H9 (cell line): ENCODE measurements around the gene MAP4K1. TPM values are rescaled to one million over a fixed set of nuclear protein-coding genes. Genes with fewer than 3 reads are reported as not detected.

Experiments
- DNase-seq: peaks from one replicate; pipeline ENCODE4 v3.0.0-alpha.2; 2017
- H2AFZ ChIP-seq: one replicate; pipeline ENCODE4 v1.6.1; 2013; ENCODE audit warnings: mild to moderate bottlenecking, low read length, control low read depth, moderate library complexity
- H2AK5ac ChIP-seq: 2 replicates; pipeline ENCODE4 v1.6.1; 2013; ENCODE audit warnings: low read length, control low read depth, mixed read lengths; ENCODE audit not compliant: insufficient read length
- H2BK120ac ChIP-seq: one replicate; pipeline ENCODE4 v1.6.1; 2013; ENCODE audit warnings: low read depth, mild to moderate bottlenecking, low read length, control low read depth, inconsistent platforms; ENCODE audit not compliant: poor library complexity, severe bottlenecking
- H2BK12ac ChIP-seq: 2 replicates; pipeline ENCODE4 v1.6.1; 2013; ENCODE audit warnings: low read length, control low read depth, mixed read lengths, low read depth; ENCODE audit not compliant: insufficient read length
- H2BK15ac ChIP-seq: 2 replicates; pipeline ENCODE4 v1.6.1; 2013; ENCODE audit warnings: low read depth, low read length, control low read depth
- H2BK20ac ChIP-seq: one replicate; pipeline ENCODE4 v1.6.1; 2013; ENCODE audit warnings: low read depth, mild to moderate bottlenecking, low read length, control low read depth, inconsistent platforms; ENCODE audit not compliant: poor library complexity, severe bottlenecking
- H2BK5ac ChIP-seq: 2 replicates; pipeline ENCODE4 v1.6.1; 2013; ENCODE audit warnings: low read length, control low read depth, mixed read lengths; ENCODE audit not compliant: insufficient read length
- H3K14ac ChIP-seq: 2 replicates; pipeline ENCODE4 v1.6.1; 2013; ENCODE audit warnings: low read length, control low read depth; ENCODE audit not compliant: insufficient read depth
- H3K18ac ChIP-seq: 2 replicates; pipeline ENCODE4 v1.6.1; 2013; ENCODE audit warnings: low read depth, mild to moderate bottlenecking, mixed read lengths, low read length, control low read depth; ENCODE audit not compliant: insufficient read length
- H3K23ac ChIP-seq: 2 replicates; pipeline ENCODE4 v1.6.1; 2013; ENCODE audit warnings: low read length, control low read depth, mixed read lengths, low read depth; ENCODE audit not compliant: insufficient read length
- H3K23me2 ChIP-seq: 2 replicates; pipeline ENCODE4 v1.6.1; 2013; ENCODE audit warnings: low read depth, mild to moderate bottlenecking, mixed read lengths, low read length, control low read depth; ENCODE audit not compliant: insufficient read length, poor library complexity, severe bottlenecking
- H3K27ac ChIP-seq: 2 replicates; pipeline ENCODE4 v1.5.1; 2013; ENCODE audit warnings: low read length, control low read depth, mixed read lengths, low read depth; ENCODE audit not compliant: insufficient read length
- H3K27me3 ChIP-seq: 2 replicates; pipeline ENCODE4 v1.6.1; 2013; ENCODE audit warnings: low read length, control low read depth, inconsistent platforms; ENCODE audit not compliant: insufficient read depth
- H3K4ac ChIP-seq: 2 replicates; pipeline ENCODE4 v1.6.1; 2013; ENCODE audit warnings: low read depth, mild to moderate bottlenecking, control low read depth, inconsistent platforms, low read length, moderate library complexity
- H3K4me1 ChIP-seq: 2 replicates; pipeline ENCODE4 v1.6.1; 2013; ENCODE audit warnings: low read length, control low read depth, inconsistent platforms; ENCODE audit not compliant: insufficient read depth
- H3K4me2 ChIP-seq: 2 replicates; pipeline ENCODE4 v1.6.1; 2013; ENCODE audit warnings: low read length, control low read depth, mixed read lengths; ENCODE audit not compliant: insufficient read length, insufficient read depth
- H3K56ac ChIP-seq: 2 replicates; pipeline ENCODE4 v1.6.1; 2013; ENCODE audit warnings: low read depth, mild to moderate bottlenecking, mixed read lengths, low read length, control low read depth; ENCODE audit not compliant: insufficient read length
- H3K79me1 ChIP-seq: 2 replicates; pipeline ENCODE4 v1.6.1; 2013; ENCODE audit warnings: low read depth, mild to moderate bottlenecking, moderate library complexity, low read length, control low read depth, inconsistent platforms; ENCODE audit not compliant: insufficient read depth, poor library complexity, severe bottlenecking
- H3K79me2 ChIP-seq: 2 replicates; pipeline ENCODE4 v1.6.1; 2013; ENCODE audit warnings: low read length, control low read depth, inconsistent platforms; ENCODE audit not compliant: insufficient read depth
- H3K9ac ChIP-seq: 2 replicates; pipeline ENCODE4 v1.6.1; 2013; ENCODE audit warnings: low read length, control low read depth, mixed read lengths; ENCODE audit not compliant: insufficient read length; ENCODE audit errors: extremely low read depth
- H3K9me3 ChIP-seq: one replicate; pipeline ENCODE4 v1.6.1; 2013; ENCODE audit warnings: low read depth, low read length, inconsistent platforms; ENCODE audit not compliant: control insufficient read depth
- H3T11ph ChIP-seq: one replicate; pipeline ENCODE4 v1.6.1; 2013; ENCODE audit warnings: mild to moderate bottlenecking, low read length, control low read depth, inconsistent platforms
- H4K20me1 ChIP-seq: one replicate; pipeline ENCODE4 v1.6.1; 2013; ENCODE audit not compliant: control insufficient read depth, insufficient read length, insufficient read depth
- H4K5ac ChIP-seq: 2 replicates; pipeline ENCODE4 v1.6.1; 2013; ENCODE audit warnings: low read depth, mild to moderate bottlenecking, mixed read lengths, low read length, control low read depth; ENCODE audit not compliant: insufficient read length
- H4K8ac ChIP-seq: replicated peaks from 2 replicates; pipeline ENCODE4 v1.6.1; 2013; ENCODE audit warnings: low read length, control low read depth, mixed read lengths, low read depth; ENCODE audit not compliant: insufficient read length
- H4K91ac ChIP-seq: 2 replicates; pipeline ENCODE4 v1.6.1; 2013; ENCODE audit warnings: low read depth, mild to moderate bottlenecking, moderate library complexity, mixed read lengths, low read length, control low read depth; ENCODE audit not compliant: insufficient read length
- H3K27ac Mint-ChIP-seq, 3 experiments: 2 replicates in 2 of 3; 3 replicates in 1 of 3; pipeline ENCODE4 v1.8.0; 2020 to 2021; ENCODE audit warnings: mixed read lengths in 3 of 3, mild to moderate bottlenecking in 1 of 3, moderate library complexity in 1 of 3
- H3K27me3 Mint-ChIP-seq: 2 replicates; pipeline ENCODE4 v1.8.0; 2021; ENCODE audit warnings: low read depth, mild to moderate bottlenecking, moderate library complexity, mixed read lengths
- H3K36me3 Mint-ChIP-seq, 3 experiments: 2 replicates in 2 of 3; 3 replicates in 1 of 3; pipeline ENCODE4 v1.8.0; 2020 to 2021; ENCODE audit warnings: low read depth in 3 of 3, mixed read lengths in 3 of 3; ENCODE audit not compliant: insufficient read depth in 1 of 3
- H3K4me1 Mint-ChIP-seq, 2 experiments: 2 replicates each; pipeline ENCODE4 v1.8.0; 2020; ENCODE audit warnings: mixed read lengths in 2 of 2
- H3K4me3 Mint-ChIP-seq, 2 experiments: 2 replicates in 1 of 2; 3 replicates in 1 of 2; pipeline ENCODE4 v1.8.0; 2020 to 2021; ENCODE audit warnings: mild to moderate bottlenecking in 2 of 2, mixed read lengths in 2 of 2, moderate library complexity in 1 of 2
- H3K9me3 Mint-ChIP-seq, 2 experiments: 2 replicates in 1 of 2; 3 replicates in 1 of 2; pipeline ENCODE4 v1.8.0; 2020; ENCODE audit warnings: mild to moderate bottlenecking in 2 of 2, mixed read lengths in 2 of 2, moderate library complexity in 1 of 2
- WGBS: extraction: QIAGEN DNeasy Blood & Tissue Kit; methylation state at CpG from one replicate; pipeline ENCODE4 v1.1.7; 2013; ENCODE audit warnings: missing lambda C conversion rate, low lambda C conversion rate, mixed read lengths; ENCODE audit not compliant: insufficient read length; ENCODE audit errors: extremely low coverage; 5-methylcytosine and 5-hydroxymethylcytosine counted together
- total RNA-seq: library from RNA; stranded (reverse); gene quantifications from 2 replicates; pipeline ENCODE4 v1.2.1, GENCODE V29; 2021
- TF ChIP-seq, protein P1 (sequence below): fragments of 200-600 bp; sonication (generic); conservative IDR thresholded peaks from 3 replicates; pipeline ENCODE4 v1.8.0; 2021; ENCODE audit warnings: antibody characterized with exemption, mild to moderate bottlenecking

The MAP4K1 gene
- total RNA-seq, 1 experiment from 2014 or later = 31.1 TPM

GRCh38 chr19:38650911-38651584 is 33.3 kb upstream of the MAP4K1 start:
- peaks cover 5% of the 10 kb centered on the region for H3K79me1 ChIP-seq
- H2BK5ac ChIP-seq = no peak overlapping the region
- no peaks in the 10 kb centered on the region for H3K9me3 ChIP-seq
- peak overlapping the region in 1 of 2 experiments; percentile 95; a peak in 4 of 5 replicates for H3K4me3 Mint-ChIP-seq
- no peak overlapping the region for H4K91ac ChIP-seq
- no peaks in the 10 kb centered on the region for H3K27me3 ChIP-seq
- no peak overlapping the region for H3K27ac ChIP-seq
- no peak overlapping the region for H2BK15ac ChIP-seq
- WGBS = no CpG with 5 or more reads among the region's 12 CpGs
- H3K14ac ChIP-seq = no peak overlapping the region
- peaks cover 72% of the 10 kb centered on the region for H3K79me2 ChIP-seq
- peak overlapping the region; percentile 93 for H3K4me2 ChIP-seq
- no peak overlapping the region for H3K4ac ChIP-seq
- H3K27ac Mint-ChIP-seq = peak overlapping the region in 2 of 3 experiments; percentile 38 to 90; a peak in 4 of 7 replicates
- H3T11ph ChIP-seq = no peak overlapping the region
- no peak overlapping the region for H2AFZ ChIP-seq
- peaks cover 68 to 72% of the 10 kb centered on the region in 2 experiments for H3K4me1 Mint-ChIP-seq
- DNase-seq = no peak
- no peak overlapping the region for H2BK12ac ChIP-seq
- H3K9ac ChIP-seq = no peak overlapping the region
- TF ChIP-seq, protein P1, sequence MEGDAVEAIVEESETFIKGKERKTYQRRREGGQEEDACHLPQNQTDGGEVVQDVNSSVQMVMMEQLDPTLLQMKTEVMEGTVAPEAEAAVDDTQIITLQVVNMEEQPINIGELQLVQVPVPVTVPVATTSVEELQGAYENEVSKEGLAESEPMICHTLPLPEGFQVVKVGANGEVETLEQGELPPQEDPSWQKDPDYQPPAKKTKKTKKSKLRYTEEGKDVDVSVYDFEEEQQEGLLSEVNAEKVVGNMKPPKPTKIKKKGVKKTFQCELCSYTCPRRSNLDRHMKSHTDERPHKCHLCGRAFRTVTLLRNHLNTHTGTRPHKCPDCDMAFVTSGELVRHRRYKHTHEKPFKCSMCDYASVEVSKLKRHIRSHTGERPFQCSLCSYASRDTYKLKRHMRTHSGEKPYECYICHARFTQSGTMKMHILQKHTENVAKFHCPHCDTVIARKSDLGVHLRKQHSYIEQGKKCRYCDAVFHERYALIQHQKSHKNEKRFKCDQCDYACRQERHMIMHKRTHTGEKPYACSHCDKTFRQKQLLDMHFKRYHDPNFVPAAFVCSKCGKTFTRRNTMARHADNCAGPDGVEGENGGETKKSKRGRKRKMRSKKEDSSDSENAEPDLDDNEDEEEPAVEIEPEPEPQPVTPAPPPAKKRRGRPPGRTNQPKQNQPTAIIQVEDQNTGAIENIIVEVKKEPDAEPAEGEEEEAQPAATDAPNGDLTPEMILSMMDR = no peak
- no peak overlapping the region for H3K56ac ChIP-seq
- H4K20me1 ChIP-seq = no peaks in the 10 kb centered on the region
- H3K18ac ChIP-seq = no peak overlapping the region
- peaks cover 21% of the 10 kb centered on the region for H3K23me2 ChIP-seq
- no peak overlapping the region for H3K23ac ChIP-seq
- no peak overlapping the region for H2BK20ac ChIP-seq
- H4K8ac ChIP-seq = no peak overlapping the region
- H3K27me3 Mint-ChIP-seq = no peaks in the 10 kb centered on the region; the same call in 1 of the 2 replicates
- H3K36me3 Mint-ChIP-seq = peaks cover 10 to 20% (median 11%) of the 10 kb centered on the region in 3 experiments; a peak in 6 of 7 replicates
- H3K9me3 Mint-ChIP-seq = peaks cover 0 to 2% of the 10 kb centered on the region in 2 experiments; a peak in 2 of 5 replicates
- H2BK120ac ChIP-seq = no peak overlapping the region
- no peak overlapping the region for H2AK5ac ChIP-seq
- H3K4me1 ChIP-seq = peaks cover 19% of the 10 kb centered on the region
- no peak overlapping the region for H4K5ac ChIP-seq
